ENCODE data around the gene MOCS1.

Gene MOCS1

DNA sequence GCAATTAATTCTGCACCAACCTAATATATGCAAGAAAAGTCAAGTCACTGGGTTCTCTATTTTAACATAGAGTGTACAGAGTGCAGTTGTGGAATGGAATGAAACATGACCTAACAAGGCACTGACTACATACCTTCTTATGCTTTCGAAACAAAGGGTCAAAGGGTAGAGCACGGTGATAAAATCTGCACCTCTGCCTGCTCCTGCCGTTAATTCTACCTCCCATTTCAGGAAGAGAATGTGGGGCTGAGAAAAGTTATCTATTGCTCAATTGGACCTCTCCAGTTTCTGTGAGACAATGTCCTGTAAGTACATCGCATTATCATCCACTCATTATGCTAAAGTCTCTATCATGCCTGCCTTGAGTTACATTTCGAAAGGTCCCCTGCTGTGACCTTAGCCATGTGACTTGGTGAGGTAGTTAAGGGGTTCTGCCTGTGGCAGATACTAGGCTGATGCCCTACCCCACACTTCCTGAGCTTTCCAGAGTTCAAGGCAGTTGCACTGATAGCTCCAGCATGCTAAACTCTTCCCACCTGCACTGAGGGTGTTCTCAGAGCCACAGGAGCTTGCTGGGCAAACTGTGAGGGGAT, 14.0 kb upstream of the MOCS1 start:
- DNase-seq (ENCODE audit: low read depth), result no peak

DNA sequence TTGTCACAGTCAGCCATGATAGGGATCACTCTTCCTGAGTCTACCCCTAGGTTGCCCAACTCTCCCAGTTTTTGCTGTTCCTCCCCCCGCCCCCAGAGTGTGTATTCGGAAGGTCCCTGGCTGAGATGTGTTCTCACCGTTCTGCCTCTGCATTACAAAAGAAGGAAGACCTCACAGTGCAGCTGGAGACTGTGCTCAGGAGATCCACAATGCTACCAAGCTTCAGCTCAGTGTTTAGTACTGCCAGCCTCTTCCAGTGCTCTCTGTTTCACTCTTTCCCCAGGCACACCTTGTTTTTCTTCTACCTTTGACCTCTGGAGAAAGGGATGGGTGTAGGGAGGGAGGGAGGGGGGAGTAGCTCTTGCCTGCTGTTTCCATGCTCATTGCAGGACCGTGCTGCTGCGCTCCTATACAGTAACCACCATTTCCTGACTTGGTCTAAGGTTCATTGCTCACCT, 13.4 kb upstream of the MOCS1 start:
- no peak for DNase-seq (ENCODE audit: low read depth)

DNA sequence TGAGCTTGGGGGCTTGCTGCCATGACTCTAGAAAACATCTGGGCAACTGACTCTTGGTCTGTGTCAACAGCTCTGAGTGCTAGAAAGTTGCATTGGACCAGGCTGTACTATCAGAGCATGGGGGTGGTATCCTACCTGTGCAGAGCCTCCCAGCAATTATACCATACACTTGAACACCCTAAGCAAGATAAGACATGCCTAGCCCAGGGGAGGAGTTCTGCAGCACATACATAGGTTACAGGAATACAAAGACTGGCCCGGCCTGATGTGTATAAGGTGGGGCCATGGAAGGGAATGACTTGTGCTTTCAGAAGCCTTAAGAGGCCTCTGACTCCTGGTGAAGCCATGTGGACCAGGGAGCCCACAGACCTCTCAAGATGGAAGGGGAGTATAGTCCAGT, 11.4 kb upstream of the MOCS1 start:
- no peak for DNase-seq (ENCODE audit: low read depth)

DNA sequence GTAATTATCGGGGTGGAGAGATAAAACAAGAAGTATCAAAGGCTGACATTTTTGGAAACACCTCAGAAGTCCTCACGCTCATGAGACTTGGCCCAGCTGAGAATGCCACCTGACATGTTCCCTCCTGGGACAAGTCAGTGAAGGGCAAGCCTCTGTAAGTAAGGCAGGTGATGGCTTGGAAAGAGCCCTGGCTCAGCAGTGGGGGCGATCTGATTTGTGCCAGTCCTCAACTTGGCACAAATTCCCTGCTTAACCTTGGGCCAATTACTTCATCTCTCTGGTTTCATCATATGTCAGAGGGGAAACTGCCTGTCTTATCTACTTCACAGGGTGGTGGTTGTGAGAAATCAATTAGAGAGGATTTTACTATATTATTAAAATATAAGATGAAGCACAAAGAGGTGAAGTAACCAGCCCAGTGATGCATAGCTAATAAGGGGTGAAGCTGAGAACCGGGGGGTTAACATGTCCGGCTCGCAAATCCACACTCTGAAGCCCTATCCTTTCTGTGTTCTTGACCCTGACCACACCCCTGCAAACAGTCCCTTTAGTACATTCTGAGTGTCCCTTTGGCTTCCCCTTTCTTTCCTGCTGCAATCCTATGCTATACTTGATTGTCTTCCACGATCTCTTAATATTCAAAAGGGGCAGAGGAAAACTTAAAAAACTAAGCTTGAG, 8.8 kb upstream of the MOCS1 start:
- DNase-seq (ENCODE audit: low read depth), result no peak

DNA sequence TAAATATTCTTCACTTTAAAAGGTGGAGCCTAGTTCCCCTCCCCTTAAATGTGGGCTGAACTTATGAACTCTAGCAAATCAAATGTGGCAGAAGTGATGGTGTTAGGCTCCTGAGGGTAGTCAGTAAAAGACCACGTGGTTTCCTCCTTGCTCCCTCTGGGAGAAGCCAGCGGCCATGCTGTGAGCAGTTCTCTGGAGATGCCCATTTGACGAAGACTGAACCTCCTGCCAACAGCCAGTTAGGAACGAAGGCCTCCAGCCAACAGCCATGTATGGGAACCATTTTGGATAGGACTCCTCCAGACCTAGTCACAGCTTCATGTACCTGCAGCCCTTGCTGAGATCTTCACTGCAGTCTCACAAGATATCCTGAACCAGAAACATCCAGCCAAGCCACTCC, 7.6 kb upstream of the MOCS1 start:
- no peak for DNase-seq (ENCODE audit: low read depth)

DNA sequence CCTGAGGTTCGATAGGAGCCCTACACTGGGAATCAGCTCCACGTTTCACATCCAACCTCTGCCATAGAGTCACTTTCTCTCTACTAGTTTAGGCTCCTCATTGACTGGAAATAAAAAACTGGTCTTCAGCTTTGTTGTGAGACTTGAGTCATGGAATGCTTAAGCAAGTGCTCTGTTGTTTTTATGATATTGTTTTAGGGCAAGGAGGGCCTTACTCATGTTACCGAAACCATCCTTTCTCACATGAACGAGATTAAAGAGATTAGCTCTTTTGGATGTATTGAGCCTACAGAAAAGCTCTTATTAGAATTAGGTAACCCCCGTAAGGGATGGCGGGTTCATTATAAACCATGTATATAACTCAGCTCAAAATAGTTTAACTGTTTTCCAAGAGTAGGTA, 6.9 kb upstream of the MOCS1 start:
- DNase-seq (ENCODE audit: low read depth), result no peak

DNA sequence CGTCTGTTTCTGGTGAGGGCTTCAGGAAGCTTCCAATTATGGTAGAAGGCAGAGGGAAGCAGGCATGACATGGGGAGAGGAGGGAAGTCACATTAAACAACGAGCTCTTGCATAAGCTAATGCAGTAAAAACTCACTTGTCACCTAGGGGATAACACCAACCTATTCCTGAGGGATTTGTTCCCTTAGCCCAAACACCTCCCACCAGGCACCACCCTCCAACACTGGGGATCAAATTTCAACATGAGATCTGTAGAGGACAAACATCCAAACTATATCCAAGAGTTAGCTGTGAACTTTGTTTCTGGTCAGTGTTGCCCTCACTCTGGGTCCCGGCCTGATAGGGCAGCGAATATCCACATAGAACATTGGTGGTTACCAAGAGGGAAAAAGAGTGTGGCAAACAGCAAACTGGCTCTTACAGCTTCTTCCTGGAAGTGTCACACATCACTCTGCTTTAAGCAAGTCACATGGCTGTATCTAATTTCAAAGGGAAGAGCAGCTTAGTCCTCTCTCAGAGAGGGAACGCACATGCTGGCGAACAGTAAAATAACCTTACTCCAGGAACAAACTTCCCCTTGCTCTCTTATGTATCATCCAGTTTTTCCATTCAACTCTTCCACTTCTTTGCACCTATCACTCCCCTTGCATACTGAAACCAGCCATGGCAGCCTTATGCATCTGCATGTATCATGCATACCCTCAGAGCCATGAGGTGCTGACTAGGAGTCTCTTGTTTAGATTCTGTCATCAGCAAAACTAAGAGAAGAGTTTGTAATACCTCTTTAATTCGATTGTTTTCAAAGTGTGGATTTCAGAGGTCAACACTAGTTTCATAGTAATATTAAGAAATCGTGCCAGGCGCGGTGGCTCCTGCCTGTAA, 4.8 kb upstream of the MOCS1 start:
- no peak for DNase-seq (ENCODE audit: low read depth)

DNA sequence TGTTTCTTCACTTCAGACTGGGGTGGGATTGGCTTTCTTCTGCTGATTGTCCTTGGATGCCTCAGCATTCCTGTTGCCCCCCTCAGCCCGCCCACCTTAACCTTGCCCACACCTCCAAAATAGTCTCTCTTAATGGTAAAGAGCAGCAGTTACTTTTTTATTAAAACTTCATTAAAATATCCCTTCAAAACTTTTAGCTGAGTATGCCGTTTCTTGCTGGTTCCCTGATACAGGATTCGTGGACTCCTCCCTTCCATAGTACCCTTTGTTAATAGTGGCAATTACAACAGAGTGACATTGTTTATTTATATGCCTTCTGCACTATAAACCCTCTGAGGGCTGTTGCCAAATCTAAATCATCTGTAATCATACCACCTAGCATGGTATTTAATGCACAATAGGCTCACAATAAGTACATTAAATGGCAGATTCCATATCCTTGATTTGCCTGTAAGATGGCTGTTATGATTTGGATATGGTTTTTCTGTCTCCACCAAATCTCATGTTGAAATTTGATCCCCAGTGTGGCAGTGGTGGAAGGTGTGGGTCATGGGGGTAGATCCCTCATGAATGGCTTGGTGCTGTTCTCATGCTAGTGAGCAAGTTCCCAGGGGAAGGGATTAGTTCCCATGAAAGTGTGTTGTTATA, 3.5 kb upstream of the MOCS1 start:
- no peak for DNase-seq (ENCODE audit: low read depth)

DNA sequence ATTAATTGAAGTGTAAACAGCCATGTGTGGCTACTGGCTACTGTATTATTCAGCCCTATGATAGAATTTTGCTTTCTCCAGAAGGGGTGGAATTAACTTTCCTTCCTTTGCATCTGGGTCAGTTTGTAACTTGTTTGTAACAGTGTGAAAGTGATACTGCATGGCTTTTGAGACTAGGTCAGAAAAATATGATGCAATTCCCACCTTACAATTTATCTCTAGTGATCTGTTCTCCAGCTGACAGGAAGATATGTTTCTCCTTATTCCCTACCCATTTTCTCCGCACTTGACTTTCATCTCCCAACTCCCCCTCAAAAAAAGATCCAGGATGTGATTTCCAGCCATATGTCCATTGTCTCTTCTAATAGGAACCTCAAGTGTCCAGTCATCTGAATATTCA, 2.6 kb upstream of the MOCS1 start:
- DNase-seq (ENCODE audit: low read depth), result no peak

DNA sequence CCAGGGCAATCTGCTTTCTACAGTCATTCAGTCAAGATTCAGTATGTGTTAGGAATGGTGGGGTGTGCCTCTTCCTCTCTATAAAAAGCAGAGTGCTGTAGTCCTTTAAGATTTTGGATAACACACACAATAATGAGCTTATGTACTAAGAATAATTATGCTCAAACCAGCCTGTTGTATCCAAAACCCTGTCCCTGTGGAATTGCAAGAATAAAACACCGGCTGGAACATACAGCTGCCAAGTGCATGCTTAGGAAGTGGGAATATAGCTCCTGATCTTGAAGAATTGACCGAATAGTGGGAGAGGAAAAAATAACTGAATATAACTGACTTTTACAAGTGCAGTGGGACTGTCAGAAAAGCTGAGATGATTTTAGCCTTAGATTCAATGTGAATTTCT, 979 bp upstream of the MOCS1 start:
- no peak for DNase-seq (ENCODE audit: low read depth)

DNA sequence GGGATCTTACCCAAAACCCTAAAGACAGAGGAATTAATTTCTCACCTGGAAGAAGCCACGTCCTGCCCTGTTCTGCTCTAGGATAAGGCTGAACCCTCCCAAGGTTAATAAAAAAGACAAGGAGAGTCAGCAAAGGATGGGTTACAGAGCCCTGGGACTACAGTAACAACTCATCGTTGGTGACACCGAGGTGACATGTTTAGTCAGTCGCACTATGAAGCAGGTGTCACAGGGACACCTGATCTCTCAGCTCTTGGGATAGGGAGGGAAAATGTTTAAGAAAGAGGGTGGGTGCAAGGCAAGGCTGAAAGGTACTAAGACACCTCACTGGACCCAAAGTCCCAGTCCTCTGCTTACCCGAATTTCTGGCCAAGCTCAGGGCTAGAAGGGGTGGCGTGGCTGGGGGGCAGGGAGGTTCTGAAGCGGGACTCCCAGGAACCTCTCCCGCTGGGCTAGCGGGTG, 562 bp downstream of the MOCS1 start:
- no peak for DNase-seq (ENCODE audit: low read depth)

DNA sequence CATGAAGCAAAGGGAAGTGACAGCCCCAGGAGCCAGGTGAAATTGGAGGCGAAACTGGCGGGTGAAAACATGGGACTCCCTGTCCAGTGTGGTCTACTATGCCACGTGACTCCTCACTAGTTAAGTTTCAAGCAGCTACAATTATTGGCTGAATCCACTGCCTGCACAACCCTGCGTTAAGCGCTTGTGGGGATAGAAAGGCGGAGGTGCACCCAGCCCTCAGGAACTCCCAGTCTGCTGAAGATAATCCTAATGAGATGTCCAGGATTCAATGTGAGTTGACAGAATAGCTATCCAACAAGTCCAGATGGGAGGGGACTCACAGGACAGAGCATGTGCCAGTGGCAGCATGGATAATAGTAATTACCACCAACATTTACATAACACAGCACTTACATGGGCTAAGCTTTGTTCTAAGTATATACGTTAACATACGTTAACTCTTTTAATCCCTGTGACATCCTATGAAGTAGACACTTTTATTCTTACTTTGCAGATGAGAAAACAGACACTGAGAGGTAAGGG, 1.8 kb downstream of the MOCS1 start:
- DNase-seq (ENCODE audit: low read depth), result no peak

DNA sequence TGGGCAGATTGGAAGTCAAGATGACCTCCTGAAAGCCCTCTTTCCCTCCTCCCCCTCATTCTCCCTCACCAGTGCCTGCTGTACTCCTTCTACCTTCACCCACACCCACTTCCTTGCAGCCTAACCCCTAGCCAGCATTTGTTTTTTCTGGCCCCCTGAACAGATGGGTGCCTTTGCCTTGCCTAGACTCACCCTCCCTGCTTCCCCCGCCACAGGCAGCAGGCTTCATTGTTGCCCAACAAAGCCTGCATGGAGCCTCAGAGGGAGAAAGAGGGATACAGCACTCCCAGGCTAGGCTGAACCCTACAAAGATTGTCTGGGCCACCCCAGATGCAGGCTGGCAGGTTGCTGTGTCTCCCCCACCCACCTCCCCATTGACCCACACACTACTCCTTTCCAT, 2.7 kb downstream of the MOCS1 start:
- no peak for DNase-seq (ENCODE audit: low read depth)

DNA sequence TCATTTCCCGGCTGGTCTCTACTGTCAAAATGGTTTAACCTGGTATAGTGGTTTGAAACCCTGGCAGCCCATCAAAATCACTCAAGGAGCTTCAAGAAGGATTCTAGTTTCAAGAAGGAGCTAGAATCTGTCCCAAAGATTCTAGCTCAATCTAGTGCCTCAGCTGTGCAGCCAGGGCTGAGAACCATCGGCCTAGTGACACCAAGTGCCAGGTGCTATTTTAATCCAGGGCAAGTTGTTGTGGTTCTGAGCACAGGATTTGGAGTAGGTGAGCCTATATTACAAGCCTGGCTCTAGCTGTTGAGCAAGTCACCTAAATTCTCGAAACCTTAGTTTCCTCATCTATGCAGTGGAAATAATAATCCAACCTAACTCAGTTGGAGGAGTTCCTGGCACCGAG, 3.7 kb downstream of the MOCS1 start:
- DNase-seq (ENCODE audit: low read depth), result no peak

DNA sequence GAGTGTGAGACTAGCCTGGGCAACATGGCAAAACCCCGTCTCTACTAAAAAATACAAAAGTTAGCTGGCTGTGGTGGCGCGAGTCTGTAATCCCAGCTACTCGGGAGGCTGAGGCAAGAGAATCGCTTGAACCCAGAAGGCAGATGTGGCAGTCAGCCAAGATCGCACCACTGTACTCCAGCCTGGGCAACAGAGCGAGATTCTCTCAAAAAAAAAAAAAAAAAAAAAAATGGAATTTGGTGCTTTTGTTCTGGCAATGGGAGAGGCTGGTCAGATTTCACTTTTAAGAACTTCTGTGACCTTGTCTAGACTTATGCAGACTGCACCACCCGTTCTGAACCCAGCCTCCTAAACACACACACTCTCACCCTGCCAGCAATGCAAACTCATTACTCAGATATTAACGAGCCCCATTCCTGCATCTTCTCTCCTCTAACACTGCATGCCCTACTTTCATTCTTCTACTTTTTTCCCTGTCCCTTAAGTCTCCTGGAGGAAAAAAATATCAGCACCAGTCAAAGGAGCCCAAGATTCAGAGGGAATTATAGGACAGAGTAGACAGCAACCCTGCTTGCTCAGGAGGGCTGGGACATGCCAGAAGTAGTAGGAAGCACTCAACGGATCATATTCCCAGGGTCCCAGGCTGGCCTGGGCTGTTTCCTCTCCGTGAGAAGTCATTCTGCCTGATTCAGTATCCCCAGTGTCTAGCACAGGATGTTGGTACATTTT, 4.4 kb downstream of the MOCS1 start:
- peak; percentile 66 for DNase-seq (ENCODE audit: low read depth)

DNA sequence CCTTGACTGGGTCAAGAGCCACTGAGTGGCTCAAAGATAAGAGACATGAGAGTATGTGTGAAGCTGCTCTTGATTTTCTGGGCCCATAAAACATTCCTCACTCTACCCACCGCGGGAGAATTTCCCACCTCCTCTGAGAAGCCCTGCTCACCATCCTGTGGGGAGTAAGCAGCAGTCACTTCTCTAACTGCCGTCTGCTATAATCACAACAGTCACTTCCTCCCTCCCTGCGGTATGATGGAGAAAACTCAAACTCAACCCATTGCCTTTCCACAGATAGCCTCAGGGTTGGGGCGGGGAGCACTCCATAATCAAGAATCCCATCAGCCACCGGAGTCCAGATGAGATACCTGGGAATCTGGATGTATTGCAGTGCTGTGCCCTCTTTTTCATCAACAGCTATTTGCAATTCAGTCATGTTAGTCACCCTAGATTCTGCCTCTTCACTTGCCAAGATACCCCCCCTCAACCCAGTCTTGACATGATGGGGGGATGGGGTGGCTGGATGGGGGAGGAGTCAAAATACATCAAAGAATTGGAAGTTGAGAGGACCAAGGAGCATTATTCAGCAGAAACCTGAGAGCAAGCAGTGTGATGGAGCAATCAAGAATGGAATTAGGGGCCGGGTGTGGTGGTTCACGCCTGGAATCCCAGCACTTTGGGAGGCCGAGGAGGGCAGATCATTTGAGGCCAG, 5.1 kb downstream of the MOCS1 start:
- DNase-seq (ENCODE audit: low read depth), result peak; percentile 68

DNA sequence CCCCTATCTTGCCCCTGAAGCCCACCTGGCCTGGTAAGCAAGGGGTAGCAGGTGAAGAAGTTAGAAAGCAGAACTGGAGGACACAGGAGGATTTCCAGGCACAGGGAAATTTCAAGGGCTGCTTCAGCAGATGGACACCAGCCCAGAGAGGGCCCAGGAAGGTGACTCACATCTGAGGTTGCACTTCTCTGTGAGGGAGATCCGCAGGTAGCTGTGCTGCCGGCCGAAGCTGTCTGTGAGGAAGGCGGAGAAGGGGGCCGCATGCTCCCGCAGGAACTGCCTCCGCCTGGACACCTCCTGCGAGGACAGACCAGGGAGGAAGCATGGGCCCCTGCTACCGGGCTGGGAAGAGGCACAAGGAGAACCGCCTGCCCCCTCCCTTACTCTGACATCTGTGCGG, 7.1 kb downstream of the MOCS1 start:
- DNase-seq (ENCODE audit: low read depth), result peak; percentile 81

DNA sequence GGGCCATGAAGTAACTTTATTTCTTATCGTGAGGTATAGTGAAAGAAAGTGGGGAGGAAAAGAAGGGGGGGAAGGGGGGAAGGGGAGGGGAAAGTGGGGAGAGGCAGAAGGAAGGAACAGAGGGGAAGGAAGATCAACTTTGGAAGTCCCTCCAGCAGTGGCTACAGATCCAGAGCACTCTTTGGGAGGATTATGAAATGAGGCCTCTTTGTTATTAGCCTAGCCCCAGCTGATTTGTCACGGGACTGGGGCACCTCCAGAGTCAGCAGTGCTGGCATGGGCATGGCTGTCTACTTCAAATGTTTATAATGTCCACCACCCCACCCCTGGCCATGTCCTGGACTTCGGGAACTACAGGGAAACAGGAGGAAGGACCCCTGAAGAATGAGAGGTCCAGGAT, 7.6 kb downstream of the MOCS1 start:
- DNase-seq (ENCODE audit: low read depth), result peak; percentile 52

DNA sequence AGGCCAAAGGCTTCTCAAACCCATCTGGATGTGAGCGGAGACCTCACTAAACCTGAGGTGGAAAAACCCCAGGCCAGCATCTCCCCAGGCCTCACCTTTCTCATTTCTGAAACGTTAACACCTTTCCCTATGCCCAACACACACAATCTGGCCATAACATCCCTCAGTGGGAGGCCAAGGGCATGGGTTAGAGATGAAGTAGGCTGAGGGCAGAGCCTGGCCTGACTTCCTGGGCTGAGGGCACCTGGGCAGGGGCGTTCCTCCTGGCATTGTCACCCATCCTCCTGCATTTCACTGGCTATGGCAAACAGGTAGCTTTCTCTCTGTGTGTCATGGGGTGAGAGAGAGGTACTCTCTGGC, 8.4 kb downstream of the MOCS1 start:
- DNase-seq (ENCODE audit: low read depth), result no peak

DNA sequence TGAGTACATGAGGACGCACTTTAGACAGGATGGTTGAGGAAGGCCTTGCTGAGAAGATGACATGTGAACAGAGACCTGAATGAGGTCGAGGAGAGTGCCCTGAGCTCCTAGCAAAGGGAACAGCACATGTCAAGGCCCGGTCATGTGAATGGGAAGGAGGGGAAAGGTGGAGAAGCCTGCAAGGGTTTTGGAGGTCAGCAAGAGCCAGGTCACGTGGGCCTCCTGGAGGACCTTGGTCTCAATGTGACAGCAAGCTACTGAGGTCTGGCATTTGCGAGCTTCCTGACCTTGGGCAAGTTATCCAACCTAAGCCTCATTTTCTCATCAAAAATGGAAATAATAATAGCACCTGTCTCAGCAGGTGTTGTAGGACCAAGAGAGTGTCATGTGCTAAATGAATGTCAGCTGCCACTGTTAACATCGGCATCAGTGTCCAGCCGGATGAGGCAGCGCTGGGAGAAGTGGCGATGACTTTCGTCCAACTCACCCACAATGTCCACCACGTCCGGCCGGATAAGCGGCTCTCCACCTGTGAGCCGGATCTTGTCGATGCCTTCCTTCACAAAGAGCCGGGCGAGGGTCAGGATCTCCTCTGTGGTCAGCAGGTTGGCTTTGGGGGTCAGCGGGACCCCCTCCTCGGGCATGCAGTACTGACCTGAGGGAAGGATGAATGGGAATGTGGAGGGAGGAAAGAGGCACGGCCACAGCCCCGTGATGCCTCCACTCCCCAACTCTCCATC, 8.9 kb downstream of the MOCS1 start:
- no peak for DNase-seq (ENCODE audit: low read depth)

Measured in ELR (cell line).